ENCODE data around the gene MRPS6. TPM values are rescaled to one million over a fixed set of nuclear protein-coding genes. Genes with fewer than 3 reads are reported as not detected.

MRPS6 gene
- total RNA-seq, 4 donors from 2014 or later, result 19.5 to 44.0 (median 40.9) TPM

- 73% methylated on average over 3 of the region's 3 CpGs for WGBS
- no peaks in the 10 kb centered on the region for H3K27me3 ChIP-seq
- intact Hi-C loops (cut with DNase I), result no loop called here
These were observed 116.1 kb downstream of the MRPS6 start for GRCh38 chr21:34189506-34189905.

DNA sequence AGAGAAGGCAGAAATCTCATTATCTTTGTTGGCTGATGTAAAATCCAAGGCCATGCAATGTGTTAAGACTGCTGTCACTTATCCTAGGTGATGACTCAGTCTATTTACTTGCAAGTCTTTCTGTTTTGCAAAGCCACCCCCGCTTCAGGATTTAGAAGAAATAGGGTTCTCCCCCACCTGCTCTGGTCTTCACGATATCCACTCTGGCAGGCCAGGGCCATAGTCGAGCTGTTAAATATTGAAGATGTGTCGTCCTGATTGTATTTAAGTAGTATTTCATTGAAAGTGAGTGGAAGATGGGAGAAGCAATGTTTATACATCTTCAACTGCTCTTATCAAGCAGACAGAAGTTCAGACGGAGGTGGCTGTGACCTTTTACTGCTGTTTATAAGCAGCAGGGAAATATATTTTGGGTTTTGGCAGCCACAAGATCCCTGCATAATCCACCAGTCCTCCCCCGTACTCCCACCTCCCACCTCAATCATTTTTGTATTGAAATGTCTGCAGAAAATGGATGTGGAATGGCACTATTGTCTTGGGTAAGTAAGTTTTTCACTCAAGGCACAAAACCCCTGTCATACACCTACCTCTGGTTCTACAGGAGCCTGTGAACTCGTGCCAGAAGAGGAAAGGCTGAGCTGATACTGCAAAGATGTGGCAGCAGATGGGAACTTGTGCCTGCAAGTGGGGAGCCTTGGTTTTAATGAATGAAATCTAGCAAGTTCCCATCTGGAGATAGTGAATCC lies 117.4 kb downstream of the MRPS6 start:
- Histone ChIP-seq H3K27me3 (no peaks in the 10 kb centered on the region), H3K9me3 (no peaks in the 10 kb centered on the region), H3K27ac (replicated peaks in 1 of 4) (no peak overlapping the region), H3K4me3 (no peak overlapping the region), H3K4me1 (peaks cover 0 to 6% (median 0%) of the 10 kb centered on the region in 4 donors), H3K36me3 (no peaks in the 10 kb centered on the region)
- no peak for DNase-seq (ENCODE audit: extremely low spot score)
- 60% methylated on average over 7 of the region's 7 CpGs for WGBS
- intact Hi-C loops (cut with DNase I), result no loop called here
- TF ChIP-seq POLR2A (IDR thresholded peaks at IDR 0.05; ENCODE audit: low read depth) (no peak), EP300 (IDR thresholded peaks at IDR 0.05) (no peak), POLR2AphosphoS5 (IDR thresholded peaks at IDR 0.05) (no peak)
- TF ChIP-seq, protein P1, sequence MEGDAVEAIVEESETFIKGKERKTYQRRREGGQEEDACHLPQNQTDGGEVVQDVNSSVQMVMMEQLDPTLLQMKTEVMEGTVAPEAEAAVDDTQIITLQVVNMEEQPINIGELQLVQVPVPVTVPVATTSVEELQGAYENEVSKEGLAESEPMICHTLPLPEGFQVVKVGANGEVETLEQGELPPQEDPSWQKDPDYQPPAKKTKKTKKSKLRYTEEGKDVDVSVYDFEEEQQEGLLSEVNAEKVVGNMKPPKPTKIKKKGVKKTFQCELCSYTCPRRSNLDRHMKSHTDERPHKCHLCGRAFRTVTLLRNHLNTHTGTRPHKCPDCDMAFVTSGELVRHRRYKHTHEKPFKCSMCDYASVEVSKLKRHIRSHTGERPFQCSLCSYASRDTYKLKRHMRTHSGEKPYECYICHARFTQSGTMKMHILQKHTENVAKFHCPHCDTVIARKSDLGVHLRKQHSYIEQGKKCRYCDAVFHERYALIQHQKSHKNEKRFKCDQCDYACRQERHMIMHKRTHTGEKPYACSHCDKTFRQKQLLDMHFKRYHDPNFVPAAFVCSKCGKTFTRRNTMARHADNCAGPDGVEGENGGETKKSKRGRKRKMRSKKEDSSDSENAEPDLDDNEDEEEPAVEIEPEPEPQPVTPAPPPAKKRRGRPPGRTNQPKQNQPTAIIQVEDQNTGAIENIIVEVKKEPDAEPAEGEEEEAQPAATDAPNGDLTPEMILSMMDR (IDR thresholded peaks at IDR 0.05), result no peak

More at GRCh38 chr21:34189506-34189905, 116.1 kb downstream of the MRPS6 start:
- no peak for DNase-seq (ENCODE audit: extremely low spot score)
- no peak overlapping the region for H3K27ac ChIP-seq (replicated peaks in 1 of 4)
- TF ChIP-seq POLR2A (IDR thresholded peaks at IDR 0.05; ENCODE audit: low read depth) (no peak), POLR2AphosphoS5 (IDR thresholded peaks at IDR 0.05) (no peak)
- H3K9me3 ChIP-seq, result no peaks in the 10 kb centered on the region
- no peaks in the 10 kb centered on the region for H3K36me3 ChIP-seq
- peaks cover 0 to 6% (median 0%) of the 10 kb centered on the region in 4 donors for H3K4me1 ChIP-seq
- no peak overlapping the region for H3K4me3 ChIP-seq

DNA sequence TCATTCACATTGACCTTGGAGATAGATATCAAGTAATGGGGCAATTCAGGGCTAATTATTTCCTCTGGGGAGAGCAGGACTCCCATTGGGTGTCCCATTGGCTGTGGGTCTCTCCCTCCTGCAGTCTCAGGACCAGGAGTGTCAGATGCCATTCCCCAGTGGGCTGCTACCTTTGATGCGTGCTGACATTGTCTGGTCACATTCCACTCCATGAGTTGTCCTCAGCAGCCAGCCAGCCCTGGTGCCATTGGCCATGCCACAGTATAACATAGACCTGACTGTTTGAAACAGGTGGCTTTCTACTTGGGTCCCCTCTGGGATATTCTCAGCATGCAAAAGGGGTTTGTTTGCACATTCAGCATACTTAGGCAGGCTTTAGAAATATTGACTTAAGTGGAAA lies 118.5 kb downstream of the MRPS6 start:
- no peaks in the 10 kb centered on the region for H3K9me3 ChIP-seq
- peaks cover 0 to 6% (median 0%) of the 10 kb centered on the region in 4 donors for H3K4me1 ChIP-seq
- H3K4me3 ChIP-seq, result no peak overlapping the region
- H3K36me3 ChIP-seq, result no peaks in the 10 kb centered on the region
- intact Hi-C loops (cut with DNase I), result no loop called here
- no peak for DNase-seq (ENCODE audit: extremely low spot score)
- no peaks in the 10 kb centered on the region for H3K27me3 ChIP-seq
- TF ChIP-seq POLR2A (IDR thresholded peaks at IDR 0.05; ENCODE audit: low read depth), result no peak
- TF ChIP-seq EP300 (IDR thresholded peaks at IDR 0.05), result no peak
- no peak for TF ChIP-seq POLR2AphosphoS5 (IDR thresholded peaks at IDR 0.05)
- TF ChIP-seq, protein P1 (IDR thresholded peaks at IDR 0.05), result no peak
- WGBS, result 100% methylated on average over 1 of the region's 1 CpG
- no peak overlapping the region for H3K27ac ChIP-seq (replicated peaks in 1 of 4)

Other genes with a start within 250 kb of the MRPS6 start
- 100 to 1,000 TPM; 130 to 289 (median 195) TPM for gene ATP5PO, start 157.8 kb upstream of the MRPS6 start, total RNA-seq
- gene SLC5A3, start within 50 bp of the MRPS6 start, total RNA-seq, result 10 to 100 TPM in 3 of 4 donors, 1 to 10 TPM in 1; 7.3 to 15.4 (median 13.1) TPM

All from esophagus muscularis mucosa (tissue), 4 donors.